IMR-90 (cell line): ENCODE data around the gene KCNAB3. TPM values are rescaled to one million over a fixed set of nuclear protein-coding genes. Genes with fewer than 3 reads are reported as not detected.
A peak's percentile ranks its signal among the peaks of the same experiment; 100 is the strongest.

Experiments used
- ATAC-seq: fragments of 200-7000 bp; cut with Tn5 transposase; 2 replicates; pipeline ENCODE4 v1.9.1; 2020; ENCODE audit warnings: low read depth, mild to moderate bottlenecking, moderate library complexity
- BruUV-seq: library from RNA; stranded (reverse); fragments of 400-500 nt; replicated peaks from 2 replicates; lab custom pipeline; 2021; lab: Mats Ljungman, UMichigan
- CTCF ChIA-PET: fragments of 300-600 bp; formaldehyde crosslinking; extraction: SDS; loops from one replicate; lab custom pipeline; 2021; ENCODE audit warnings: antibody characterized with exemption; lab: Yijun Ruan, JAX
- POLR2A ChIA-PET: fragments of 300-600 bp; sonication (Branson Sonifier 250); formaldehyde crosslinking; loops from one replicate; lab custom pipeline; 2022; ENCODE audit warnings: antibody characterized with exemption; ENCODE audit not compliant: unreplicated experiment; lab: Charles Lee
- DNase-seq: peaks from one replicate; pipeline ENCODE4 v3.0.0; 2013
- H2AFZ ChIP-seq: replicated peaks from 2 replicates; pipeline ENCODE3; 2013; ENCODE audit warnings: low read length, mild to moderate bottlenecking; ENCODE audit not compliant: poor library complexity
- H2AK5ac ChIP-seq: 2 replicates; pipeline ENCODE4 v1.6.1; 2013; ENCODE audit warnings: low read depth, low read length, inconsistent platforms
- H2AK9ac ChIP-seq: replicated peaks from 2 replicates; pipeline ENCODE3; 2013; ENCODE audit warnings: mild to moderate bottlenecking, low read depth, low read length, moderate library complexity; ENCODE audit not compliant: poor library complexity
- H2BK120ac ChIP-seq: 2 replicates; pipeline ENCODE4 v1.6.1; 2013; ENCODE audit warnings: low read depth, low read length, inconsistent platforms
- H2BK15ac ChIP-seq: 3 replicates; pipeline ENCODE4 v1.6.1; 2013; ENCODE audit warnings: low read depth, low read length, inconsistent platforms
- H2BK20ac ChIP-seq: 2 replicates; pipeline ENCODE4 v1.6.1; 2013; ENCODE audit warnings: low read depth, mild to moderate bottlenecking, inconsistent platforms, low read length, moderate library complexity
- H2BK5ac ChIP-seq: 2 replicates; pipeline ENCODE4 v1.6.1; 2013; ENCODE audit warnings: mild to moderate bottlenecking, low read depth, low read length, inconsistent platforms; ENCODE audit not compliant: poor library complexity, severe bottlenecking
- H3K14ac ChIP-seq: replicated peaks from 2 replicates; pipeline ENCODE4 v1.6.1; 2013; ENCODE audit warnings: low read depth, low read length, inconsistent platforms
- H3K18ac ChIP-seq: 2 replicates; pipeline ENCODE4 v1.6.1; 2013; ENCODE audit warnings: low read depth, low read length, control low read depth
- H3K23ac ChIP-seq: 2 replicates; pipeline ENCODE4 v1.6.1; 2013; ENCODE audit warnings: low read depth, low read length, inconsistent platforms
- H3K27ac ChIP-seq: 2 replicates; pipeline ENCODE4 v1.5.1; 2013; ENCODE audit warnings: mild to moderate bottlenecking, control low read depth, low read length; ENCODE audit not compliant: insufficient read depth
- H3K27me3 ChIP-seq: 2 replicates; pipeline ENCODE4 v1.6.1; 2013; ENCODE audit warnings: low read length; ENCODE audit not compliant: control insufficient read depth, insufficient read depth
- H3K36me3 ChIP-seq: 2 replicates; pipeline ENCODE4 v1.6.1; 2013; ENCODE audit warnings: low read length, mixed read lengths; ENCODE audit not compliant: control insufficient read depth, insufficient read depth
- H3K4ac ChIP-seq: 2 replicates; pipeline ENCODE4 v1.6.1; 2013; ENCODE audit warnings: low read depth, low read length, inconsistent platforms
- H3K4me1 ChIP-seq: 2 replicates; pipeline ENCODE4 v1.6.1; 2013; ENCODE audit warnings: low read length, mixed read lengths; ENCODE audit not compliant: control insufficient read depth, insufficient read depth
- H3K4me2 ChIP-seq: 2 replicates; pipeline ENCODE4 v1.6.1; 2013; ENCODE audit warnings: low read depth, mild to moderate bottlenecking, control low read depth, low read length, moderate library complexity
- H3K4me3 ChIP-seq: 2 replicates; pipeline ENCODE4 v1.5.1; 2013; ENCODE audit warnings: low read depth, mild to moderate bottlenecking, control low read depth, low read length, moderate library complexity; ENCODE audit not compliant: insufficient read depth
- H3K56ac ChIP-seq: 2 replicates; pipeline ENCODE4 v1.6.1; 2013; ENCODE audit warnings: low read length, inconsistent platforms; ENCODE audit not compliant: insufficient read depth; ENCODE audit errors: extremely low read depth
- H3K79me1 ChIP-seq, 2 experiments: 2 replicates each; pipeline ENCODE4 v1.6.1; 2013; ENCODE audit warnings: low read length in 2 of 2, inconsistent platforms in 1 of 2, low read depth in 1 of 2
- H3K9ac ChIP-seq: 2 replicates; pipeline ENCODE4 v1.6.1; 2013; ENCODE audit warnings: low read depth, low read length, control low read depth
- H3K9me1 ChIP-seq: 2 replicates; pipeline ENCODE4 v1.6.1; 2013; ENCODE audit warnings: low read length, inconsistent platforms; ENCODE audit not compliant: insufficient read depth
- H3K9me3 ChIP-seq: 2 replicates; pipeline ENCODE4 v1.6.1; 2013; ENCODE audit warnings: low read length; ENCODE audit not compliant: control insufficient read depth, insufficient read depth
- H4K20me1 ChIP-seq: 2 replicates; pipeline ENCODE4 v1.6.1; 2013; ENCODE audit warnings: low read length, inconsistent platforms; ENCODE audit not compliant: insufficient read depth
- H4K5ac ChIP-seq: 2 replicates; pipeline ENCODE4 v1.6.1; 2013; ENCODE audit warnings: mild to moderate bottlenecking, low read depth, low read length, control low read depth
- H4K8ac ChIP-seq, 2 experiments: 2 replicates each; pipeline ENCODE4 v1.6.1; 2013; ENCODE audit warnings: low read depth in 2 of 2, low read length in 2 of 2, control low read depth in 1 of 2, inconsistent platforms in 1 of 2
- H4K91ac ChIP-seq: 2 replicates; pipeline ENCODE4 v1.6.1; 2013; ENCODE audit warnings: low read depth, low read length, inconsistent platforms; ENCODE audit not compliant: insufficient read depth
- BHLHE40 ChIP-seq: fragments of 150-350 bp; IDR thresholded peaks from 2 replicates; pipeline ENCODE4 v1.6.1; 2016; ENCODE audit warnings: mild to moderate bottlenecking, low read depth, low read length
- CEBPB ChIP-seq: IDR thresholded peaks from 2 replicates; pipeline ENCODE4 v1.6.1; 2012; ENCODE audit warnings: low read depth, low read length, improper control_type of control experiment
- CHD1 ChIP-seq: IDR thresholded peaks from 2 replicates; pipeline ENCODE4 v1.6.1; 2012; ENCODE audit warnings: low read depth, low read length, improper control_type of control experiment
- FOS ChIP-seq: fragments of 150-350 bp; IDR thresholded peaks from 2 replicates; pipeline ENCODE4 v1.6.1; 2016; ENCODE audit warnings: low read depth, low read length
- MAZ ChIP-seq: IDR thresholded peaks from 2 replicates; pipeline ENCODE4 v1.6.1; 2012; ENCODE audit warnings: low read depth, mild to moderate bottlenecking, low read length, improper control_type of control experiment, moderate library complexity, borderline replicate concordance
- MXI1 ChIP-seq: IDR thresholded peaks from 2 replicates; pipeline ENCODE4 v1.6.1; 2012; ENCODE audit warnings: low read depth, mild to moderate bottlenecking, low read length, moderate library complexity, borderline replicate concordance
- NFE2L2 ChIP-seq: fragments of 150-350 bp; IDR thresholded peaks from 2 replicates; pipeline ENCODE4 v1.6.1; 2016; ENCODE audit warnings: low read depth, mild to moderate bottlenecking, low read length
- POLR2A ChIP-seq: IDR thresholded peaks from 2 replicates; pipeline ENCODE4 v1.6.1; 2012; ENCODE audit warnings: mild to moderate bottlenecking, low read depth, low read length
- RAD21 ChIP-seq: IDR thresholded peaks from 2 replicates; pipeline ENCODE4 v1.6.1; 2012; ENCODE audit warnings: low read length, improper control_type of control experiment
- RCOR1 ChIP-seq: IDR thresholded peaks from 2 replicates; pipeline ENCODE4 v1.6.1; 2012; ENCODE audit warnings: mild to moderate bottlenecking, low read length, improper control_type of control experiment; ENCODE audit not compliant: insufficient replicate concordance
- SMC3 ChIP-seq: fragments of 150-350 bp; IDR thresholded peaks from 2 replicates; pipeline ENCODE4 v1.6.1; 2016; ENCODE audit warnings: low read depth, mild to moderate bottlenecking, antibody characterized with exemption, low read length, moderate library complexity
- WGBS, 2 experiments: methylation state at CpG; one replicate each; pipeline versions ENCODE4 v1.1.5 to v1.1.7; 2013; ENCODE audit warnings: missing lambda C conversion rate in 2 of 2; ENCODE audit not compliant: insufficient read length in 1 of 2; ENCODE audit errors: extremely low coverage in 2 of 2; 5-methylcytosine and 5-hydroxymethylcytosine counted together
- dilution Hi-C: fragments of 300-500 bp; cut with HindIII; formaldehyde crosslinking; loops from one replicate; pipeline ENCODE4 v1.14.3; 2018; ENCODE audit warnings: low sequenced_read_pairs; ENCODE audit not compliant: unreplicated experiment
- in situ Hi-C: fragments of 300-500 bp; cut with MboI; formaldehyde crosslinking; loops from 3 replicates; pipeline ENCODE4 v1.14.3; 2019; ENCODE audit warnings: low sequenced_read_pairs, inconsistent platforms, mixed read lengths
- intact Hi-C: fragments of 100-400 bp; cut with micrococcal nuclease; formaldehyde crosslinking; loops from 2 replicates; pipeline ENCODE4 v1.10.0; 2022
- polyA plus RNA-seq, 3 experiments: library from polyadenylated mRNA; depleted of rRNA; stranded (reverse); fragments of >200 nt; gene quantifications; 2 replicates each; pipeline ENCODE4 v1.2.3, GENCODE V29; 2012; ENCODE audit warnings: low replicate concordance in 1 of 3
- total RNA-seq: library from RNA; depleted of rRNA; stranded (reverse); fragments of >200 nt; gene quantifications from 2 replicates; pipeline ENCODE4 v1.2.3, GENCODE V29; 2012
- TF ChIP-seq, protein P1 (sequence below): conservative IDR thresholded peaks from 2 replicates; pipeline ENCODE4 v1.5.1; 2012; ENCODE audit warnings: mild to moderate bottlenecking, low read depth, low read length, improper control_type of control experiment
- TF ChIP-seq, protein P2 (sequence below): fragments of 150-350 bp; IDR thresholded peaks from 2 replicates; pipeline ENCODE4 v1.6.1; 2017; ENCODE audit warnings: mild to moderate bottlenecking, antibody characterized with exemption, low read length, low read depth

KCNAB3 gene
- total and polyA plus RNA-seq, 2 of the 4 experiments (the other 2 are of a cell fraction): 0.36 to 4.2 TPM

- TF ChIP-seq SMC3 (no peak), NFE2L2 (no peak)
These were observed 26.2 kb downstream of the KCNAB3 start (continued) for GRCh38 chr17:7903154-7904103.

DNA sequence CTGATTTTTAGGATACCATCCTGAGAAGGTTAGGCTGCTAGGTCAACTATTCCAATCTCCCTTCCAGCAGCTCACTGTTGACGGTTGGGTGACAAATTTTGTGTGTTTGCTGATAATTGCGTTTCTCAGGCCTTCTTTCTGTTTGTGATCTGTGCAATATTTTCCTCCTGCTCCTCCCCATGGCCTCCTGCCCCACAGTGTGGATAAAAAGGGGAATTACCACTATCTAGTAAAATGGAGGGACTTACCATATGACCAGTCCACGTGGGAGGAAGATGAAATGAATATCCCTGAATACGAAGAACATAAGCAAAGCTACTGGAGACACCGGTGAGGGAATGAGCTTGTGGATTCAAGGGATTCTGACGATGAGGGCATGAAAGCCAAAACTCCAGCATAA is 31.9 kb downstream of the KCNAB3 start:
- Histone ChIP-seq H2AK9ac (peak overlapping the region; percentile 47), H3K23ac (no peak overlapping the region), H3K27me3 (no peaks in the 10 kb centered on the region), H3K18ac (no peak overlapping the region), H2AK5ac (no peak overlapping the region), H3K9me1 (no peaks in the 10 kb centered on the region), H3K36me3 (peaks cover 78% of the 10 kb centered on the region), H3K4ac (no peak overlapping the region), H2BK15ac (no peak overlapping the region), H3K4me3 (no peak overlapping the region), H2BK20ac (no peak overlapping the region), H2BK5ac (no peak overlapping the region), H4K91ac (no peak overlapping the region), H3K9ac (no peak overlapping the region), H3K79me1 (peaks cover 0 to 28% of the 10 kb centered on the region in 2 experiments; a peak in 2 of 4 replicates), H3K4me2 (no peak overlapping the region), H4K8ac (no peak overlapping the region), H4K20me1 (peaks cover 3% of the 10 kb centered on the region; the same call in 1 of the 2 replicates), H2AFZ (no peak overlapping the region), H3K4me1 (no peaks in the 10 kb centered on the region), H4K5ac (0 out of 2 replicates have a peak overlapping the region, but pooled peaks have one; percentile 35), H2BK120ac (no peak overlapping the region), H3K27ac (no peak overlapping the region), H3K14ac (no peak overlapping the region), H3K56ac (no peak overlapping the region), H3K9me3 (no peaks in the 10 kb centered on the region)
- 67% methylated on average over 1 of the region's 6 CpGs; no CpG with 5 or more reads in 1 of the 2 experiments for WGBS, 2 experiments
- ChIA-PET POLR2A (no interaction called here), CTCF (no interaction called here)
- peak; percentile 77 for DNase-seq
- BruUV-seq: no TSS peak
- intact Hi-C loops (loop anchor here (1.0 to 5.0 kb wide), 3 partner anchors 35 to 155 kb away; no protein-coding TSS in a partner anchor), dilution Hi-C loops (no loop called here), in situ Hi-C loops (loop anchor here (5.0 kb wide), 1 partner anchor 35 kb away; no protein-coding TSS in a partner anchor)
- ATAC-seq: peak; percentile 90
- TF ChIP-seq CEBPB (no peak), BHLHE40 (no peak), POLR2A (no peak), NFE2L2 (no peak), FOS (no peak), MXI1 (peak; percentile 40; the same call in 1 of the 2 replicates), RAD21 (peak; percentile 88), MAZ (no peak), RCOR1 (no peak), CHD1 (no peak)
- TF ChIP-seq, protein P1, sequence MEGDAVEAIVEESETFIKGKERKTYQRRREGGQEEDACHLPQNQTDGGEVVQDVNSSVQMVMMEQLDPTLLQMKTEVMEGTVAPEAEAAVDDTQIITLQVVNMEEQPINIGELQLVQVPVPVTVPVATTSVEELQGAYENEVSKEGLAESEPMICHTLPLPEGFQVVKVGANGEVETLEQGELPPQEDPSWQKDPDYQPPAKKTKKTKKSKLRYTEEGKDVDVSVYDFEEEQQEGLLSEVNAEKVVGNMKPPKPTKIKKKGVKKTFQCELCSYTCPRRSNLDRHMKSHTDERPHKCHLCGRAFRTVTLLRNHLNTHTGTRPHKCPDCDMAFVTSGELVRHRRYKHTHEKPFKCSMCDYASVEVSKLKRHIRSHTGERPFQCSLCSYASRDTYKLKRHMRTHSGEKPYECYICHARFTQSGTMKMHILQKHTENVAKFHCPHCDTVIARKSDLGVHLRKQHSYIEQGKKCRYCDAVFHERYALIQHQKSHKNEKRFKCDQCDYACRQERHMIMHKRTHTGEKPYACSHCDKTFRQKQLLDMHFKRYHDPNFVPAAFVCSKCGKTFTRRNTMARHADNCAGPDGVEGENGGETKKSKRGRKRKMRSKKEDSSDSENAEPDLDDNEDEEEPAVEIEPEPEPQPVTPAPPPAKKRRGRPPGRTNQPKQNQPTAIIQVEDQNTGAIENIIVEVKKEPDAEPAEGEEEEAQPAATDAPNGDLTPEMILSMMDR: peak; percentile 77
- TF ChIP-seq, protein P2, sequence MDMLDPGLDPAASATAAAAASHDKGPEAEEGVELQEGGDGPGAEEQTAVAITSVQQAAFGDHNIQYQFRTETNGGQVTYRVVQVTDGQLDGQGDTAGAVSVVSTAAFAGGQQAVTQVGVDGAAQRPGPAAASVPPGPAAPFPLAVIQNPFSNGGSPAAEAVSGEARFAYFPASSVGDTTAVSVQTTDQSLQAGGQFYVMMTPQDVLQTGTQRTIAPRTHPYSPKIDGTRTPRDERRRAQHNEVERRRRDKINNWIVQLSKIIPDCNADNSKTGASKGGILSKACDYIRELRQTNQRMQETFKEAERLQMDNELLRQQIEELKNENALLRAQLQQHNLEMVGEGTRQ: peak; percentile 67; the same call in 1 of the 2 replicates
